ENCODE data around the gene NTNG2. TPM values are rescaled to one million over a fixed set of nuclear protein-coding genes. Genes with fewer than 3 reads are reported as not detected.
"Not testable (repeated sequence)": the region's sequence is repeated elsewhere in the genome, so short reads cannot be mapped to it uniquely, and the experiment has no call there.

Gene NTNG2
- total RNA-seq, 1 experiment from 2014 or later, result 1.2 TPM

GRCh38 chr9:132247942-132248341 is 86.1 kb downstream of the NTNG2 start:
- Histone ChIP-seq H3K4me3 (ENCODE audit: insufficient read depth, low read depth, low read length) (no peak overlapping the region), H3K36me3 (replicated peaks; ENCODE audit: control insufficient read depth, insufficient read depth, low read length) (no peaks in the 10 kb centered on the region), H3K27me3 (ENCODE audit: control insufficient read depth, insufficient read depth, low read length) (peaks cover 8% of the 10 kb centered on the region)
- peak; percentile 29 for DNase-seq

GRCh38 chr9:132249123-132249522 is 87.3 kb downstream of the NTNG2 start:
- DNase-seq, result peak; percentile 23
- Histone ChIP-seq H3K36me3 (replicated peaks; ENCODE audit: control insufficient read depth, insufficient read depth, low read length) (no peaks in the 10 kb centered on the region), H3K27me3 (ENCODE audit: control insufficient read depth, insufficient read depth, low read length) (no peaks in the 10 kb centered on the region; the same call in 1 of the 2 replicates), H3K4me3 (ENCODE audit: insufficient read depth, low read depth, low read length) (no peak overlapping the region)

- DNase-seq, result no peak
- H3K36me3 ChIP-seq (replicated peaks; ENCODE audit: control insufficient read depth, insufficient read depth, low read length), result no peaks in the 10 kb centered on the region
- H3K27me3 ChIP-seq (ENCODE audit: control insufficient read depth, insufficient read depth, low read length), result no peaks in the 10 kb centered on the region
- no peak overlapping the region for H3K4me3 ChIP-seq (ENCODE audit: insufficient read depth, low read depth, low read length)
Measured at GRCh38 chr9:132249690-132250089, 87.8 kb downstream of the NTNG2 start.

- DNase-seq, result no peak
- Histone ChIP-seq H3K27me3 (ENCODE audit: control insufficient read depth, insufficient read depth, low read length) (no peaks in the 10 kb centered on the region), H3K4me3 (ENCODE audit: insufficient read depth, low read depth, low read length) (no peak overlapping the region), H3K36me3 (replicated peaks; ENCODE audit: control insufficient read depth, insufficient read depth, low read length) (no peaks in the 10 kb centered on the region)
Measured at GRCh38 chr9:132250324-132251262, 88.7 kb downstream of the NTNG2 start.

GRCh38 chr9:132260846-132261245 is 99.0 kb downstream of the NTNG2 start:
- no peak overlapping the region for H3K4me3 ChIP-seq (ENCODE audit: insufficient read depth, low read depth, low read length)
- DNase-seq, result no peak
- H3K27me3 ChIP-seq (ENCODE audit: control insufficient read depth, insufficient read depth, low read length), result no peaks in the 10 kb centered on the region
- peaks cover 8% of the 10 kb centered on the region for H3K36me3 ChIP-seq (replicated peaks; ENCODE audit: control insufficient read depth, insufficient read depth, low read length)

GRCh38 chr9:132266017-132266416 is 104.2 kb downstream of the NTNG2 start:
- DNase-seq, result no peak
- no peaks in the 10 kb centered on the region for H3K27me3 ChIP-seq (ENCODE audit: control insufficient read depth, insufficient read depth, low read length)
- H3K36me3 ChIP-seq (replicated peaks; ENCODE audit: control insufficient read depth, insufficient read depth, low read length), result peaks cover 18% of the 10 kb centered on the region
- H3K4me3 ChIP-seq (ENCODE audit: insufficient read depth, low read depth, low read length), result no peak overlapping the region

GRCh38 chr9:132267660-132268059 is 105.8 kb downstream of the NTNG2 start:
- no peak for DNase-seq
- Histone ChIP-seq H3K36me3 (replicated peaks; ENCODE audit: control insufficient read depth, insufficient read depth, low read length) (peaks cover 22% of the 10 kb centered on the region), H3K4me3 (ENCODE audit: insufficient read depth, low read depth, low read length) (no peak overlapping the region), H3K27me3 (ENCODE audit: control insufficient read depth, insufficient read depth, low read length) (no peaks in the 10 kb centered on the region)

- peak; percentile 76 for DNase-seq
- H3K4me3 ChIP-seq (ENCODE audit: insufficient read depth, low read depth, low read length), result no peak overlapping the region
- peaks cover 26% of the 10 kb centered on the region for H3K36me3 ChIP-seq (replicated peaks; ENCODE audit: control insufficient read depth, insufficient read depth, low read length)
- no peaks in the 10 kb centered on the region for H3K27me3 ChIP-seq (ENCODE audit: control insufficient read depth, insufficient read depth, low read length)
Measured at GRCh38 chr9:132268725-132269352, 107.0 kb downstream of the NTNG2 start.

GRCh38 chr9:132269704-132270516 is 108.1 kb downstream of the NTNG2 start:
- H3K4me3 ChIP-seq (ENCODE audit: insufficient read depth, low read depth, low read length); H3K27me3 ChIP-seq (ENCODE audit: control insufficient read depth, insufficient read depth, low read length); DNase-seq: not testable (repeated sequence)
- peaks cover 22% of the 10 kb centered on the region for H3K36me3 ChIP-seq (replicated peaks; ENCODE audit: control insufficient read depth, insufficient read depth, low read length)

- H3K36me3 ChIP-seq (replicated peaks; ENCODE audit: control insufficient read depth, insufficient read depth, low read length), result peaks cover 34% of the 10 kb centered on the region
- no peak overlapping the region for H3K4me3 ChIP-seq (ENCODE audit: insufficient read depth, low read depth, low read length)
- H3K27me3 ChIP-seq (ENCODE audit: control insufficient read depth, insufficient read depth, low read length), result no peaks in the 10 kb centered on the region
- DNase-seq, result no peak
Measured at GRCh38 chr9:132274861-132275260, 113.0 kb downstream of the NTNG2 start.

- no peak overlapping the region for H3K4me3 ChIP-seq (ENCODE audit: insufficient read depth, low read depth, low read length)
- H3K27me3 ChIP-seq (ENCODE audit: control insufficient read depth, insufficient read depth, low read length), result no peaks in the 10 kb centered on the region
- no peak for DNase-seq
- H3K36me3 ChIP-seq (replicated peaks; ENCODE audit: control insufficient read depth, insufficient read depth, low read length), result peaks cover 27% of the 10 kb centered on the region
Measured at GRCh38 chr9:132283165-132283564, 121.3 kb downstream of the NTNG2 start.

GRCh38 chr9:132283863-132284262 is 122.0 kb downstream of the NTNG2 start:
- DNase-seq, result no peak
- Histone ChIP-seq H3K27me3 (ENCODE audit: control insufficient read depth, insufficient read depth, low read length) (no peaks in the 10 kb centered on the region), H3K4me3 (ENCODE audit: insufficient read depth, low read depth, low read length) (no peak overlapping the region), H3K36me3 (replicated peaks; ENCODE audit: control insufficient read depth, insufficient read depth, low read length) (peaks cover 28% of the 10 kb centered on the region)

- no peak for DNase-seq
- Histone ChIP-seq H3K27me3 (ENCODE audit: control insufficient read depth, insufficient read depth, low read length) (no peaks in the 10 kb centered on the region), H3K36me3 (replicated peaks; ENCODE audit: control insufficient read depth, insufficient read depth, low read length) (peaks cover 21% of the 10 kb centered on the region), H3K4me3 (ENCODE audit: insufficient read depth, low read depth, low read length) (no peak overlapping the region)
Measured at GRCh38 chr9:132287256-132287760, 125.5 kb downstream of the NTNG2 start.

GRCh38 chr9:132288361-132288760 is 126.5 kb downstream of the NTNG2 start:
- H3K27me3 ChIP-seq (ENCODE audit: control insufficient read depth, insufficient read depth, low read length), result no peaks in the 10 kb centered on the region
- no peak for DNase-seq
- no peak overlapping the region for H3K4me3 ChIP-seq (ENCODE audit: insufficient read depth, low read depth, low read length)

More at GRCh38 chr9:132288361-132288760, 126.5 kb downstream of the NTNG2 start:
- peaks cover 13% of the 10 kb centered on the region for H3K36me3 ChIP-seq (replicated peaks; ENCODE audit: control insufficient read depth, insufficient read depth, low read length)

Data from H7 (cell line).